HEK293 (cell line): Measurements from ENCODE around the gene MAGI2.

Experiments
- CTCF ChIA-PET: fragments of 350-600 bp; formaldehyde crosslinking; extraction: SDS; loops from one replicate; lab custom pipeline; 2021; ENCODE audit warnings: antibody characterized with exemption; lab: Yijun Ruan, JAX
- POLR2A ChIA-PET: fragments of 300-600 bp; formaldehyde crosslinking; extraction: SDS; loops from one replicate; lab custom pipeline; 2020; ENCODE audit warnings: antibody characterized with exemption, inconsistent platforms; lab: Yijun Ruan, JAX
- H3K27ac ChIP-seq: fragments of 200-500 bp; sonication (Bioruptor generic); 2 replicates; pipeline ENCODE4 v1.5.1; 2014; ENCODE audit warnings: low read depth, low read length, control low read depth, inconsistent platforms; ENCODE audit errors: extremely low read depth
- H3K36me3 ChIP-seq, 2 experiments: fragments of 200-500 bp in 1 of 2; sonication (Bioruptor generic) in 1 of 2; 1 replicate in 1 of 2; 2 replicates in 1 of 2; pipeline ENCODE4 v1.5.1; 2014 to 2017; ENCODE audit warnings: inconsistent platforms in 2 of 2, low read length in 2 of 2; ENCODE audit not compliant: control insufficient read depth in 2 of 2, insufficient read depth in 1 of 2
- H3K4me1 ChIP-seq: fragments of 200-500 bp; sonication (Bioruptor generic); 2 replicates; pipeline ENCODE4 v1.5.1; 2014; ENCODE audit warnings: mild to moderate bottlenecking, low read length, inconsistent platforms; ENCODE audit not compliant: control insufficient read depth, insufficient read depth
- H3K4me3 ChIP-seq: 2 replicates; pipeline ENCODE4 v1.5.1; 2011; ENCODE audit warnings: low read depth, mild to moderate bottlenecking, control low read depth, low read length, moderate library complexity
- H3K9me3 ChIP-seq: fragments of 200-500 bp; sonication (Bioruptor generic); 2 replicates; pipeline ENCODE4 v1.5.1; 2014; ENCODE audit warnings: low read depth, low read length, inconsistent platforms; ENCODE audit not compliant: control insufficient read depth, insufficient read depth
- BCL11B ChIP-seq: fragments of 450-650 bp; formaldehyde crosslinking; IDR thresholded peaks from 2 replicates; pipeline ENCODE4 v1.5.1; 2016; ENCODE audit warnings: low read depth, missing biosample characterization, missing genetic modification characterization
- BCL6B ChIP-seq: fragments of 450-650 bp; formaldehyde crosslinking; IDR thresholded peaks from 2 replicates; pipeline ENCODE4 v1.5.1; 2017; ENCODE audit warnings: missing biosample characterization, missing genetic modification characterization
- GLI4 ChIP-seq: fragments of 450-650 bp; formaldehyde crosslinking; IDR thresholded peaks from 2 replicates; pipeline ENCODE4 v1.5.1; 2016; ENCODE audit warnings: missing biosample characterization, missing genetic modification characterization
- HOXA7 ChIP-seq: sonication (generic); formaldehyde crosslinking; IDR thresholded peaks from 2 replicates; pipeline ENCODE4 v1.8.1; 2022; ENCODE audit warnings: missing genetic modification reagents, borderline replicate concordance
- OVOL3 ChIP-seq: fragments of 450-650 bp; formaldehyde crosslinking; IDR thresholded peaks from 2 replicates; pipeline ENCODE4 v1.5.1; 2016; ENCODE audit warnings: missing biosample characterization, missing genetic modification characterization
- SP7 ChIP-seq: fragments of 450-650 bp; formaldehyde crosslinking; IDR thresholded peaks from 2 replicates; pipeline ENCODE4 v1.5.1; 2016; ENCODE audit warnings: missing biosample characterization, missing genetic modification characterization
- WT1 ChIP-seq: fragments of 450-650 bp; formaldehyde crosslinking; IDR thresholded peaks from 2 replicates; pipeline ENCODE4 v1.5.1; 2016; ENCODE audit warnings: missing biosample characterization, missing genetic modification characterization
- YY1 ChIP-seq: fragments of 450-650 bp; formaldehyde crosslinking; IDR thresholded peaks from 2 replicates; pipeline ENCODE4 v1.5.1; 2018; ENCODE audit warnings: missing biosample characterization, missing genetic modification characterization
- ZIC2 ChIP-seq: fragments of 450-650 bp; formaldehyde crosslinking; IDR thresholded peaks from 2 replicates; pipeline ENCODE4 v1.5.1; 2016; ENCODE audit warnings: missing biosample characterization, missing genetic modification characterization
- ZNF112 ChIP-seq: fragments of 450-650 bp; formaldehyde crosslinking; IDR thresholded peaks from 2 replicates; pipeline ENCODE4 v1.5.0; 2017; ENCODE audit warnings: missing biosample characterization, missing genetic modification characterization
- ZNF121 ChIP-seq: fragments of 450-650 bp; formaldehyde crosslinking; IDR thresholded peaks from 2 replicates; pipeline ENCODE4 v1.5.1; 2016; ENCODE audit warnings: missing biosample characterization, missing genetic modification characterization
- ZNF133 ChIP-seq: fragments of 450-650 bp; formaldehyde crosslinking; IDR thresholded peaks from 2 replicates; pipeline ENCODE4 v1.5.1; 2016; ENCODE audit warnings: missing biosample characterization, missing genetic modification characterization
- ZNF140 ChIP-seq: fragments of 450-650 bp; formaldehyde crosslinking; IDR thresholded peaks from 2 replicates; pipeline ENCODE4 v1.5.1; 2016; ENCODE audit warnings: missing biosample characterization, missing genetic modification characterization
- ZNF239 ChIP-seq: fragments of 450-650 bp; formaldehyde crosslinking; IDR thresholded peaks from 2 replicates; pipeline ENCODE4 v1.5.1; 2016; ENCODE audit warnings: missing biosample characterization, missing genetic modification characterization
- ZNF24 ChIP-seq: fragments of 450-650 bp; formaldehyde crosslinking; IDR thresholded peaks from 2 replicates; pipeline ENCODE4 v1.5.1; 2016; ENCODE audit warnings: missing biosample characterization, missing genetic modification characterization
- ZNF26 ChIP-seq: fragments of 450-650 bp; formaldehyde crosslinking; IDR thresholded peaks from 2 replicates; pipeline ENCODE4 v1.5.1; 2016; ENCODE audit warnings: missing biosample characterization, missing genetic modification characterization
- ZNF266 ChIP-seq: fragments of 450-650 bp; formaldehyde crosslinking; IDR thresholded peaks from 2 replicates; pipeline ENCODE4 v1.5.1; 2016; ENCODE audit warnings: missing biosample characterization, missing genetic modification characterization, low read depth
- ZNF302 ChIP-seq: fragments of 450-650 bp; formaldehyde crosslinking; IDR thresholded peaks from 2 replicates; pipeline ENCODE4 v1.5.1; 2016; ENCODE audit warnings: missing biosample characterization, missing genetic modification characterization, low read depth
- ZNF354C ChIP-seq: fragments of 450-650 bp; formaldehyde crosslinking; IDR thresholded peaks from 2 replicates; pipeline ENCODE4 v1.5.1; 2016; ENCODE audit warnings: missing biosample characterization, missing genetic modification characterization, low read depth, borderline replicate concordance
- ZNF404 ChIP-seq: fragments of 450-650 bp; formaldehyde crosslinking; IDR thresholded peaks from 2 replicates; pipeline ENCODE4 v1.5.1; 2017; ENCODE audit warnings: missing biosample characterization, missing genetic modification characterization
- ZNF449 ChIP-seq: fragments of 450-650 bp; formaldehyde crosslinking; IDR thresholded peaks from 2 replicates; pipeline ENCODE4 v1.5.1; 2017; ENCODE audit warnings: missing biosample characterization, mild to moderate bottlenecking, missing genetic modification characterization, moderate library complexity
- ZNF623 ChIP-seq: fragments of 450-650 bp; formaldehyde crosslinking; IDR thresholded peaks from 2 replicates; pipeline ENCODE4 v1.5.1; 2016; ENCODE audit warnings: missing biosample characterization, missing genetic modification characterization
- ZNF660 ChIP-seq: fragments of 450-650 bp; IDR thresholded peaks from 2 replicates; pipeline ENCODE4 v1.5.1; 2018; ENCODE audit warnings: missing biosample characterization, mild to moderate bottlenecking, missing genetic modification characterization
- ZNF677 ChIP-seq: fragments of 450-650 bp; IDR thresholded peaks from 2 replicates; pipeline ENCODE4 v1.5.0; 2018; ENCODE audit warnings: missing biosample characterization, mild to moderate bottlenecking, missing genetic modification characterization, moderate library complexity
- ZNF704 ChIP-seq: fragments of 450-650 bp; formaldehyde crosslinking; IDR thresholded peaks from 2 replicates; pipeline ENCODE4 v1.5.1; 2016; ENCODE audit warnings: missing biosample characterization, missing genetic modification characterization
- ZNF747 ChIP-seq: fragments of 450-650 bp; formaldehyde crosslinking; IDR thresholded peaks from 2 replicates; pipeline ENCODE4 v1.5.1; 2016; ENCODE audit warnings: missing biosample characterization, missing genetic modification characterization
- ZNF768 ChIP-seq: fragments of 450-650 bp; formaldehyde crosslinking; IDR thresholded peaks from 2 replicates; pipeline ENCODE4 v1.5.1; 2018; ENCODE audit warnings: missing biosample characterization, mild to moderate bottlenecking, missing genetic modification characterization
- ZNF776 ChIP-seq: fragments of 450-650 bp; formaldehyde crosslinking; IDR thresholded peaks from 2 replicates; pipeline ENCODE4 v1.5.0; 2017; ENCODE audit warnings: missing biosample characterization, missing genetic modification characterization, borderline replicate concordance

The MAGI2 gene

GRCh38 chr7:78571292-78571691 lies 882.2 kb downstream of the MAGI2 start:
- CTCF ChIA-PET: no interaction called here
- Histone ChIP-seq H3K4me3 (no peak overlapping the region), H3K9me3 (no peaks in the 10 kb centered on the region), H3K27ac (no peak overlapping the region), H3K4me1 (no peaks in the 10 kb centered on the region), H3K36me3 (no peaks in the 10 kb centered on the region)
- no peak for TF ChIP-seq ZNF140
- no peak for TF ChIP-seq ZNF302 (tag by site-specific recombination)
- TF ChIP-seq ZNF133: no peak
- TF ChIP-seq ZNF768: no peak
- no peak for TF ChIP-seq ZNF747
- TF ChIP-seq YY1: no peak
- no peak for TF ChIP-seq ZNF112
- no peak for TF ChIP-seq ZNF354C (tag by site-specific recombination)
- no peak for TF ChIP-seq HOXA7 (CRISPR knock-in tag)
- no peak for TF ChIP-seq SP7 (tag by site-specific recombination)
- TF ChIP-seq ZIC2: no peak
- no peak for TF ChIP-seq OVOL3
- no peak for TF ChIP-seq ZNF24
- no peak for TF ChIP-seq ZNF677 (tag by site-specific recombination)
- no peak for TF ChIP-seq ZNF623
- TF ChIP-seq BCL11B: no peak
- POLR2A ChIA-PET: no interaction called here

GRCh38 chr7:78568690-78569089 lies 884.8 kb downstream of the MAGI2 start:
- CTCF ChIA-PET: interaction anchor here (0.6 to 0.8 kb wide), 2 partner anchors 447 to 1579 kb away, joined by 3 read pairs; no protein-coding TSS in a partner anchor
- Histone ChIP-seq H3K9me3 (no peaks in the 10 kb centered on the region), H3K36me3 (no peaks in the 10 kb centered on the region), H3K4me1 (no peaks in the 10 kb centered on the region), H3K4me3 (no peak overlapping the region), H3K27ac (no peak overlapping the region)
- POLR2A ChIA-PET: no interaction called here
- TF ChIP-seq ZNF26 (tag by site-specific recombination) (no peak), ZNF404 (no peak), ZNF660 (tag by site-specific recombination) (no peak)

- H3K9me3 ChIP-seq: no peaks in the 10 kb centered on the region
- CTCF ChIA-PET: interaction anchor here (0.6 kb wide), 1 partner anchor 1580 kb away, joined by 3 read pairs; no protein-coding TSS in a partner anchor
- TF ChIP-seq WT1 (tag by site-specific recombination) (no peak), ZNF776 (no peak)
- no peak overlapping the region for H3K27ac ChIP-seq
- no peak overlapping the region for H3K4me3 ChIP-seq
- H3K36me3 ChIP-seq: no peaks in the 10 kb centered on the region
- POLR2A ChIA-PET: no interaction called here
- no peaks in the 10 kb centered on the region for H3K4me1 ChIP-seq
These were observed 885.6 kb downstream of the MAGI2 start for GRCh38 chr7:78567836-78568235.

- POLR2A ChIA-PET: no interaction called here
- Histone ChIP-seq H3K4me3 (no peak overlapping the region), H3K9me3 (no peaks in the 10 kb centered on the region), H3K36me3 (no peaks in the 10 kb centered on the region), H3K27ac (no peak overlapping the region), H3K4me1 (no peaks in the 10 kb centered on the region)
- CTCF ChIA-PET: interaction anchor here (0.9 kb wide), 1 partner anchor 545 kb away, joined by 3 read pairs; no protein-coding TSS in a partner anchor
- TF ChIP-seq BCL6B (tag by site-specific recombination): no peak
- no peak for TF ChIP-seq ZNF121 (tag by site-specific recombination)
- no peak for TF ChIP-seq ZNF239
- no peak for TF ChIP-seq ZNF704 (tag by site-specific recombination)
- TF ChIP-seq GLI4 (tag by site-specific recombination): no peak
- TF ChIP-seq ZNF266 (tag by site-specific recombination): no peak
- no peak for TF ChIP-seq ZNF449 (tag by site-specific recombination)
These were observed 887.7 kb downstream of the MAGI2 start for GRCh38 chr7:78565784-78566183.
